ENCODE results near the gene ROBO3. TPM values are rescaled to one million over a fixed set of nuclear protein-coding genes. Genes with fewer than 3 reads are reported as not detected.

ROBO3 gene
- total RNA-seq, 1 donor from 2014 or later, result 26.0 TPM

GRCh38 chr11:124920356-124920755, 55.1 kb downstream of the ROBO3 start:
- no peak for DNase-seq (ENCODE audit: low spot score in 2 of 2, unreplicated experiment in 2 of 2)
- H3K27ac Mint-ChIP-seq, result no peak overlapping the region
- H3K4me3 Mint-ChIP-seq, result peak overlapping the region; percentile 55
- no peak for TF ChIP-seq CTCF (IDR thresholded peaks at IDR 0.05; ENCODE audit: unreplicated experiment)
- peaks cover 78% of the 10 kb centered on the region for H3K27me3 Mint-ChIP-seq (ENCODE audit: low read depth)
- no peaks in the 10 kb centered on the region for H3K36me3 Mint-ChIP-seq
- H3K4me1 Mint-ChIP-seq, result no peaks in the 10 kb centered on the region
- H3K9me3 Mint-ChIP-seq, result peaks cover 3% of the 10 kb centered on the region

- Mint-ChIP-seq H3K9me3 (no peaks in the 10 kb centered on the region), H3K36me3 (no peaks in the 10 kb centered on the region), H3K27me3 (ENCODE audit: low read depth) (peaks cover 73% of the 10 kb centered on the region), H3K4me1 (no peaks in the 10 kb centered on the region), H3K4me3 (peak overlapping the region; percentile 55), H3K27ac (peak overlapping the region; percentile 19)
- TF ChIP-seq CTCF (IDR thresholded peaks at IDR 0.05; ENCODE audit: unreplicated experiment), result no peak
- DNase-seq (ENCODE audit: low spot score in 2 of 2, unreplicated experiment in 2 of 2), result peak; percentile 63 to 81
These were observed 55.8 kb downstream of the ROBO3 start for GRCh38 chr11:124920870-124921609.

GRCh38 chr11:124922831-124923230, 57.6 kb downstream of the ROBO3 start:
- Mint-ChIP-seq H3K36me3 (no peaks in the 10 kb centered on the region), H3K4me1 (no peaks in the 10 kb centered on the region), H3K4me3 (no peak overlapping the region), H3K27me3 (ENCODE audit: low read depth) (peaks cover 60% of the 10 kb centered on the region), H3K9me3 (no peaks in the 10 kb centered on the region), H3K27ac (no peak overlapping the region)
- no peak for TF ChIP-seq CTCF (IDR thresholded peaks at IDR 0.05; ENCODE audit: unreplicated experiment)
- DNase-seq (ENCODE audit: low spot score in 2 of 2, unreplicated experiment in 2 of 2), result no peak

GRCh38 chr11:124923296-124923695, 58.1 kb downstream of the ROBO3 start:
- H3K4me3 Mint-ChIP-seq, result no peak overlapping the region
- H3K27ac Mint-ChIP-seq, result no peak overlapping the region
- H3K36me3 Mint-ChIP-seq, result no peaks in the 10 kb centered on the region
- no peak for DNase-seq (ENCODE audit: low spot score in 2 of 2, unreplicated experiment in 2 of 2)
- no peak for TF ChIP-seq CTCF (IDR thresholded peaks at IDR 0.05; ENCODE audit: unreplicated experiment)
- H3K9me3 Mint-ChIP-seq, result no peaks in the 10 kb centered on the region
- H3K4me1 Mint-ChIP-seq, result no peaks in the 10 kb centered on the region
- peaks cover 61% of the 10 kb centered on the region for H3K27me3 Mint-ChIP-seq (ENCODE audit: low read depth)

GRCh38 chr11:124928942-124929665, 63.9 kb downstream of the ROBO3 start:
- no peaks in the 10 kb centered on the region for H3K36me3 Mint-ChIP-seq
- no peak for DNase-seq (ENCODE audit: low spot score in 2 of 2, unreplicated experiment in 2 of 2)
- no peak for TF ChIP-seq CTCF (IDR thresholded peaks at IDR 0.05; ENCODE audit: unreplicated experiment)
- H3K27ac Mint-ChIP-seq, result no peak overlapping the region
- H3K4me1 Mint-ChIP-seq, result no peaks in the 10 kb centered on the region
- H3K9me3 Mint-ChIP-seq, result no peaks in the 10 kb centered on the region
- H3K27me3 Mint-ChIP-seq (ENCODE audit: low read depth), result peaks cover 48% of the 10 kb centered on the region
- H3K4me3 Mint-ChIP-seq, result no peak overlapping the region

Data from mesothelial cell of epicardium (in vitro differentiated cells).